Endothelial cell (in vitro differentiated cells): ENCODE data around the gene ST6GALNAC4. TPM values are rescaled to one million over a fixed set of nuclear protein-coding genes. Genes with fewer than 3 reads are reported as not detected.

Source experiments
- DNase-seq: peaks from one replicate; pipeline ENCODE4 v3.0.0; 2021; ENCODE audit warnings: low spot score
- H3K27ac Mint-ChIP-seq: one replicate; pipeline ENCODE4 v1.8.0; 2021; ENCODE audit warnings: mixed read lengths, inconsistent platforms; ENCODE audit not compliant: unreplicated experiment
- H3K27me3 Mint-ChIP-seq: one replicate; pipeline ENCODE4 v1.8.0; 2021; ENCODE audit warnings: mild to moderate bottlenecking, moderate library complexity, mixed read lengths, inconsistent platforms; ENCODE audit not compliant: unreplicated experiment
- H3K36me3 Mint-ChIP-seq: one replicate; pipeline ENCODE4 v1.8.0; 2021; ENCODE audit warnings: mild to moderate bottlenecking, low read depth, mixed read lengths, inconsistent platforms; ENCODE audit not compliant: unreplicated experiment
- H3K4me1 Mint-ChIP-seq: one replicate; pipeline ENCODE4 v1.8.0; 2021; ENCODE audit warnings: mild to moderate bottlenecking, mixed read lengths, inconsistent platforms; ENCODE audit not compliant: unreplicated experiment
- H3K4me3 Mint-ChIP-seq: one replicate; pipeline ENCODE4 v1.8.0; 2021; ENCODE audit warnings: mild to moderate bottlenecking, mixed read lengths, inconsistent platforms; ENCODE audit not compliant: unreplicated experiment
- H3K9me3 Mint-ChIP-seq: one replicate; pipeline ENCODE4 v1.8.0; 2021; ENCODE audit warnings: mixed read lengths, inconsistent platforms; ENCODE audit not compliant: unreplicated experiment
- CTCF ChIP-seq: fragments of 200-600 bp; sonication (generic); IDR thresholded peaks from one replicate; pipeline ENCODE4 v1.5.0; 2021; ENCODE audit warnings: antibody characterized with exemption; ENCODE audit not compliant: unreplicated experiment
- long read RNA-seq: library from polyadenylated mRNA; unstranded; transcript quantifications from one replicate; pipeline ENCODE4 v2.0.0, GENCODE V29; 2020; ENCODE audit not compliant: unreplicated experiment
- total RNA-seq: library from RNA; stranded (reverse); fragmentation: NEBNext Ultra II Directional; extraction: Animal tissue kit (Norgen Biotek cat#: 25700); gene quantifications from one replicate; pipeline ENCODE4 v1.2.1, GENCODE V29; 2021; ENCODE audit not compliant: unreplicated experiment

ST6GALNAC4 gene, protein sequence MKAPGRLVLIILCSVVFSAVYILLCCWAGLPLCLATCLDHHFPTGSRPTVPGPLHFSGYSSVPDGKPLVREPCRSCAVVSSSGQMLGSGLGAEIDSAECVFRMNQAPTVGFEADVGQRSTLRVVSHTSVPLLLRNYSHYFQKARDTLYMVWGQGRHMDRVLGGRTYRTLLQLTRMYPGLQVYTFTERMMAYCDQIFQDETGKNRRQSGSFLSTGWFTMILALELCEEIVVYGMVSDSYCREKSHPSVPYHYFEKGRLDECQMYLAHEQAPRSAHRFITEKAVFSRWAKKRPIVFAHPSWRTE
- 25.0 TPM for total RNA-seq
- long read RNA-seq, transcript ST6GALNAC4-201 (6 exons, 1,691 nt) = major isoform, 10 of 13 reads
- long read RNA-seq, partial matches to known transcripts = 0 of 13 reads
- long read RNA-seq, other reads (novel, unspliced or antisense) = 2 of 13 reads

DNA sequence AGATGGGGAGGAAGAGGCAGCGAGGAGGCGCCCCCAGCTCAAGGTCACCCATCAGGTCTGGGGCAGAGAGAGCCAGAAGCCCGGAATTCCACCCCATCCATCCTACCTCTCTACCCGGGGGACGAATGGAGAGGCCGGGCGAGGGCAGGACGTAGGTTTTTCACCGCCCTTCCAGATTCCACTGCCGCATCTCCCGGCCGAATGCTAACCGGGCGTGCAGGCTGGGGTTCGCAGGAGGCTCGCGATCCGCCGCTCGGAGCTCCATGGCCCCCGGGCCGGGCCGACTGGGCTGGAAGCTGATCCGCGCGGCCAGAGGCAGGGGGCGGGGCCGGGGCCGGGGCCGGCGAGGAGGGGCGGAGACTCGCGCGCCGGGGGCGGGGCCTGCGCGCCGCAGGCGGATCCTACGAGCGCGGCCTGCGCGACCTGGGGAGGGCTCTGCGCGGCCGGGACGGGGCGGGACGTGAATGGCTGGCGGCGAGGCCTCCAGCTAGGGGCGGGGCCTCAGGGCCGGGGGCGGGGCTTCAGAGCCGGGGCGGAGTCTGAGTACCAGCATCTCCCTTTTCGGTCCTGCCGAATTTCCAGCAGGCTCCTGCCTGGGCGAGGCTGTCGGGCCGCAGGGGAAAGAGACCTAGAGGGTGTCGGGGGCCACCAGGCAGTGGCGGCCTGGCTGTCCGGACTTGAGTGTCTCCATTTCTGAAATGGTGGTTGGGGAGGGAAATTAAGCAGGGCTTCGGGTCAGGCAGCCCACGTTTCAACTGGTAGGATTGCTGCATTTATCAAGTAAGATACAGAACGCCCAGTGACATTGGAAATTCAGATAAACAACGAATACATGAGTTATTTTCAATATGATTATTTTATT, at the start of gene ST6GALNAC4:
TSS of gene ST6GALNAC4 (minus strand) at position 322 of the 862 bp plus-strand sequence. CDS start 622 bp downstream, outside the sequence.
- H3K27ac Mint-ChIP-seq = no peak within 1 kb of the TSS
- peak; percentile 96 for DNase-seq

DNA sequence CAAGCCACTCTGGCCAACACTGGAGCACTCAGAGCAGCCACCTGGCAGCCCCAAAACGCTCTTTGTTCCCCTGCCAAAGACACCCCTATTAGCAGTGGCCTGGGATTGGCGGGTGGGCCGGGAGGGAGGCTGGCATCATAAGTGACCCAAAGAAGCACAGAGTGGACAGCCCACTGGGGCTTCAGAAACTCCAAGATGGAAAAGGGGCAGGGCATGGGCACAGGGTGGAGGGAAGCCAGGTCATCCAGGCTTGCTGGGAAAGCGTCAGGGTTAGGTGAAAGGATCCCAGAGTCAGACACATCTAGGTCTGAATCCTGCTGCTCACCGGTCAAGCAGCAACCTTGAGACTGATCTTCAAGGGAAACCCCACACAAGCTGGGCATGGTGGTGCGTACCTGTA, 49.1 kb upstream of the ST6GALNAC4 start:
- Mint-ChIP-seq H3K4me1 (peaks cover 4% of the 10 kb centered on the region), H3K27ac (no peak overlapping the region), H3K27me3 (peaks cover 8% of the 10 kb centered on the region), H3K36me3 (peaks cover 4% of the 10 kb centered on the region), H3K9me3 (no peaks in the 10 kb centered on the region), H3K4me3 (no peak overlapping the region)
- DNase-seq = no peak
- TF ChIP-seq CTCF = no peak

More for the DNA sequence above, at the start of gene ST6GALNAC4:
- no peaks in the 10 kb centered on the region for H3K9me3 Mint-ChIP-seq
- peaks cover 22% of the 10 kb centered on the region for H3K4me1 Mint-ChIP-seq
- H3K4me3 Mint-ChIP-seq = peak within 1 kb of the TSS; percentile 81
- peaks cover 3% of the 10 kb centered on the region for H3K27me3 Mint-ChIP-seq
- H3K36me3 Mint-ChIP-seq = peaks cover 6% of the 10 kb centered on the region
- no peak for TF ChIP-seq CTCF

GRCh38 chr9:127963359-127964064, 46.7 kb upstream of the ST6GALNAC4 start:
- DNase-seq = no peak
- Mint-ChIP-seq H3K27me3 (peaks cover 8% of the 10 kb centered on the region), H3K36me3 (no peaks in the 10 kb centered on the region), H3K27ac (no peak overlapping the region), H3K4me3 (no peak overlapping the region), H3K4me1 (no peaks in the 10 kb centered on the region), H3K9me3 (no peaks in the 10 kb centered on the region)
- no peak for TF ChIP-seq CTCF

- Mint-ChIP-seq H3K4me3 (no peak overlapping the region), H3K27me3 (peaks cover 8% of the 10 kb centered on the region), H3K9me3 (no peaks in the 10 kb centered on the region), H3K4me1 (no peaks in the 10 kb centered on the region), H3K27ac (no peak overlapping the region), H3K36me3 (no peaks in the 10 kb centered on the region)
- DNase-seq = no peak
- TF ChIP-seq CTCF = no peak
Measured at GRCh38 chr9:127963041-127963358, 46.2 kb upstream of the ST6GALNAC4 start.
